ENCODE data around the gene ACSL1. TPM values are rescaled to one million over a fixed set of nuclear protein-coding genes. Genes with fewer than 3 reads are reported as not detected.

The ACSL1 gene
- total and polyA plus RNA-seq, 12 donors: 127 to 526 (median 239) TPM

- Histone ChIP-seq H3K27me3 (no peaks in the 10 kb centered on the region), H3K27ac (peak overlapping the region in 2 of 10 donors; percentile 16 to 30), H3K9me3 (no peaks in the 10 kb centered on the region), H3K4me1 (peaks cover 0 to 17% (median 0%) of the 10 kb centered on the region in 9 donors), H3K36me3 (peaks cover 4 to 98% (median 31%) of the 10 kb centered on the region in 9 donors), H3K4me3 (no peak overlapping the region)
- peak; percentile 61 to 90 (median 81) for ATAC-seq
- 48 to 65% methylated on average over 13 of the region's 13 CpGs for WGBS, 2 donors
- intact Hi-C loops (cut with DNase I): no loop called here
- peak; percentile 32 to 38 for DNase-seq
- TF ChIP-seq CTCF (IDR thresholded peaks at IDR 0.05): no peak
Measured at GRCh38 chr4:184775854-184776555, 49.8 kb downstream of the ACSL1 start.

DNA sequence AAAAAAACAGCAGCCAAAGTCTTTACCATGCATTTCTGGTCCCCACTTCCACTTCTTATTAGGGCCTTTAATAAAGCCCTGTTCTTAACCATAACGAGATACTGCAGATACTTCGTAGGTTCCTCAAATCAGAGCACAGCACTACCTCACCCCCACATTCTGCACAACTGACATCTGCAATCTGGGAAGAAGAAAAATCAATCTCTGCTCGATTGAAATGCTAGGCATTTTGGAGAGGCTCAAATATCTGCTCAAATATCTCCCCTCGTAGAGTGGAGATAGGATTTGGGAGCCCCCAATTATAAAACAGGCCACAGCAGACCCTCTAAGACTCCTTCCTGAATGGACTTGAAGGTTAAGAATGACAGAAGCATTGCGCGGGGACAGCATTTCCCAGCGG is 51.6 kb downstream of the ACSL1 start:
- H3K27me3 ChIP-seq: no peaks in the 10 kb centered on the region
- ATAC-seq: no peak
- no peak overlapping the region for H3K27ac ChIP-seq
- no peak for TF ChIP-seq CTCF (IDR thresholded peaks at IDR 0.05)
- DNase-seq: no peak
- H3K4me3 ChIP-seq: no peak overlapping the region
- intact Hi-C loops (cut with DNase I): no loop called here
- no peaks in the 10 kb centered on the region for H3K9me3 ChIP-seq
- 90 to 92% methylated on average over 7 of the region's 7 CpGs for WGBS, 2 donors
- H3K4me1 ChIP-seq: peaks cover 0 to 17% (median 0%) of the 10 kb centered on the region in 9 donors
- peaks cover 4 to 98% (median 25%) of the 10 kb centered on the region in 9 donors for H3K36me3 ChIP-seq

DNA sequence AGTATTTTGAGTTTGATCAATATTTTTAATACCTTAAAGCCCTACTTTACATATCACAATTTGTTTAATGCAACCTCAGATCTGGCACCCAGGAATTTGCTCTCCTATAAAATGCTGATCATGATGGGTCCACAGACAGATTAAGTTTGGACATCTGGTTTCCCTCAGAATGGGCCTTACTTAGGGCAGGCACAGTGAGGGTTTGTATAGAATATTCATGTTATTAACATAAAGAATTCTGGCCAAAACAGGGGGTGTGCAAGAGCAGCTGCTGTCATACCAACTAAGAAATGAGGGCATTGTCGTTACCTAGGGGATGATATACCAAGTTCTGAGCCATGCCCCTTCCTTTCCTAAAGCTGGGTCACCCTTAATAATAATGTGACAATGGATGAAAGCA is 54.4 kb downstream of the ACSL1 start:
- intact Hi-C loops (cut with DNase I): no loop called here
- peaks cover 4 to 100% (median 46%) of the 10 kb centered on the region in 9 donors for H3K36me3 ChIP-seq
- H3K27ac ChIP-seq: no peak overlapping the region
- peaks cover 0 to 11% (median 0%) of the 10 kb centered on the region in 9 donors for H3K4me1 ChIP-seq
- TF ChIP-seq CTCF (IDR thresholded peaks at IDR 0.05): no peak
- DNase-seq (no peak), ATAC-seq (no peak)
- H3K27me3 ChIP-seq: no peaks in the 10 kb centered on the region
- no peaks in the 10 kb centered on the region for H3K9me3 ChIP-seq
- 86 to 89% methylated on average over 1 of the region's 1 CpG for WGBS, 2 donors
- H3K4me3 ChIP-seq: no peak overlapping the region

- intact Hi-C loops (cut with DNase I): no loop called here
- Histone ChIP-seq H3K27ac (no peak overlapping the region), H3K9me3 (no peaks in the 10 kb centered on the region), H3K36me3 (peaks cover 3 to 100% (median 67%) of the 10 kb centered on the region in 9 donors), H3K27me3 (no peaks in the 10 kb centered on the region), H3K4me1 (no peaks in the 10 kb centered on the region), H3K4me3 (no peak overlapping the region)
- no peak for ATAC-seq
- TF ChIP-seq CTCF (IDR thresholded peaks at IDR 0.05): no peak
- DNase-seq: no peak
- WGBS, 2 donors: 92 to 94% methylated on average over 7 of the region's 7 CpGs
Measured at GRCh38 chr4:184769141-184769765, 56.5 kb downstream of the ACSL1 start.

Data from heart right ventricle (tissue), 16 donors.